GM19240 (cell line): Measurements from ENCODE around the gene GTPBP10.

Experiments used
- DNase-seq: peaks from one replicate; pipeline ENCODE4 v3.0.0; 2011; ENCODE audit warnings: low spot score; ENCODE audit not compliant: insufficient read length

The GTPBP10 gene

DNA sequence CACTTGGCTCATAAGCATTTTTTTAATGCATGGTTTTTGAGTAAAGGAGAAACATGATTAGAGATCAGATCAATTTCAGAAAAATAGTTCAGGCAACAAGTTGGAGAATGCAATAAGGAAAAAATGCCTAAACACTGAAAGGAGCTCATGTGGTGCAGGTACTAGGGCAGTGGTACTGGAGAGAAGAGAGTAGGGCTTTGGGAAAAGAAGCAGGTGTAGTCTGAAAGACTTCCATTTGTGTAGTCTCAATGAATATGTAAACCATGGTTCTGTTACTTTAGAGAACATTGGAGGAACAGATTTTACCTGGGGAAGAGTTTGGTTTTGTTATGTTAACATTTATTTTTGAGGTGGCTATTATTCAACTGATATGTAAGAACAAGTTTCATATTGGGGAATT, 5.5 kb downstream of the GTPBP10 start:
- no peak for DNase-seq

DNA sequence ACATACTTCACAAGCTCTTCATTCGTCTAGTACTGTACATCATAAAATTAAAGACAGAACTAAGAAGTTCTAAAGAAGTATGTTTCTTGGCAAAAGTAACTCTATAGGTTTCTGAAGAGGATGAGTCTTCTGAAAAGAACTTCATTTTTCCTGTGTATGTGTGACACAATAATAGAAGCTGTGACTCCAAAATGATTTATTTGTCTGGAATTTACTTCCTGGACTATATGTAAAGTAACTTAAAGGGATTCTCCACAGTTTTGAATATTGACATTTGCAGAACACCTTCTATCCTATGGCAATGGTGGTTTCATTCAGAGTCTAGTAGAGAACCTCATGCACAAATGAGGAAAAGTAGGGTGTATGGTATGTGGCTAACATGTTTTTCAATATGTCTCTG, 36.9 kb downstream of the GTPBP10 start:
- DNase-seq = no peak

DNA sequence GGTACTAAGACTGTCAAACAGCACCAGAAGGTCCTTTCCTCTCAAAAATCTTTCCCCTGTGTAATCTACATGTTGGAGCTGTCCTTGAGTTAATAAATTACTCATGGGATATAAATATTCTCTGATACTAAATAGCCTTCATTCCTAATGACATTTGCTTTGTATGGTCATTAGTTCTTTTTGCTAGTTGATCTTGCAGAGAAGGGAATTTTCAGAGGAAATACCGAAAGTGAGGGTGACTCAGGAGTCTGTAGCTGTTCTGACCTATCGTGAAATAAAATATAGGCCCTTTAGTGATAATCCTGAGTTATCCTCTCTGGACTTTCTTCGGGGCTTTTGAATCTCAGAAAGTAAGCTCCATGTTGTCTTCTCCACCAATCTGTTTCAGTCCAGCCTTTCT, 37.3 kb downstream of the GTPBP10 start:
- DNase-seq = no peak

DNA sequence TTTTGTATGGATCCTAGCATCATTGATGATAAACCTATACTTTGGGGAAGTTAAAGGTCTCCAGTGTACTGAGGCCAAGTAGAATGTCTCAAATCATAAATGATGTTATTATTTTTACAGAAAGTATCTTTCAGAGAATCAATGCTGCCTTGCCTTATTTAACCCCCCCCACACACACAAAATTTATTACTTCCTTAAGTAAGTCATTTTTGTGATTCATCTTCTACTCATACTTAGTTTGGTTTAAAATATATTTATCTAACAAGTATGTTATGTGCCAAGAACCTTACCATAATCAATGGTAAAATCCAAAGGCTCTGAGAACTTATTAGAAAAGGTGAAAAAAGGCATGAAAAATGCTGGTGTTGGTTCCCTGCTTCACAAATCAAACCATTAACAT, 37.9 kb downstream of the GTPBP10 start:
- no peak for DNase-seq

DNA sequence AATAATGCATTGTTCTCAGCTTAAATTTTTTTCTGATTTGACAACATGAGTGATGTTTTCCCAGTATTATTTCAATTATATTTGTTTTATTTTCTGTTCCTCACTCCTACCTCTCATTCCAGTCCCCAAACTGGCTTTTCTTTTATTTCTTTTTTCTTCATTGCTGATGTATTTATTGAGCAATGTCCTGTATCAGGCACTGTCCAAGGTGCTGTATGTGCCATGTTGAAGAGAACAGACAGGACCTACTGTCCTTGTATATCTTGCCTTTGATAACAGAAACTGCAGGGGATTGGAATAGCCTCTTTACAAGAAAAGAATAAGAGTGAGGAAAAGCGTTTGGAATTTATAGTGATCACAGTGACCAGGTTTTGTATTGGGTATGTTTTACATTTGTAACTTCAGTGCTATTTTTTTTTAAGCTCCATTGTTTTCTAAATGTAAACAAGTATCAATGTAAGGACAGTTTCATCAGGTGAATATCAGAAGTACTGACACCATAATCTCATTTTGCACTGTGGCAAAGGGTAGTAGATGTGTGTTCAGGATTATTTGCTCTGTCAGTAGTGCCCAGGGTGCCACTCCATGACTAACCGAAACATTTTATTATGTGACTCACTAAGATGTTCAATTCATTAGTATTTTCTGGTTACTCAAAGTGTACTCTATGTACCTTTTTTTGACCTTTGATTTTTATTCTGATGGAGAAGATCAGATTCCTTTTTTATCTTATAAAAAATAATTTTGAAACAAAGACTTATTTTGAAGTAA, 41.1 kb downstream of the GTPBP10 start:
- no peak for DNase-seq

DNA sequence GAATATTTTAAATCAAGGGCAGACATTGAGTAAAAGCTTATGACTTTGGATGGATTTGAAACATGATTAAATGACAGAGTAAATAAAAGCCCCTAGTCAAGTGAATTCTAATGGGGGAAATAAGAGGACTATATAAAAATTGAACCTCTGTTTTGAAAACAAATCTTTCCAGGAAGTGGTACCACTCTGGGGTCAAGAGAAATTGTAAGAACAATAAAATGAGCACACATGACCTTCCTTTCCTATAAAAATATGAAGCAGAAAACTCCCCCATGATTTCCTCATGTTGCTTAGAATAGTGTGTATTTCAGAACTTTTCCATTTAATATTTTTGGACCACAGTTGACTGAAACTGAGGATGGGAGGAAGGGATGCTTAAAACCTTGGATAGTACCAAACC, 44.4 kb downstream of the GTPBP10 start:
- DNase-seq = no peak

DNA sequence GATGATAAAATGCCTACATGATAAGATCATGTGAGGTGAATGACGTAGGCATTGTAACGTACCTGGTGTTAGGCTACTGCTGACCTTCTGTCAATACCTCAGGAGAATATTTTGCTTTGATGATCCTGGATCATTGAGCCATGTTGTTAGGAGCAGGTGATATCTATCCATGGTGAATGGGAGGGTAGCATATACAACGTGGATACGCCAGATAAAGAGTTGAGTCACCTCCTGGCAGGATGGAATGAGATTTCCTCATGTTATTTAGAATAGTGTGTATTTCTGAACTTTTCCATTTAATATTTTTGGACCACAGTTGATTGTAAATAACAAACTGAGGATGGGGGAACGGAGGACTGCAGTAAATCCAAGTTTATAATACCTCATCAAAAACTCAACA, 45.0 kb downstream of the GTPBP10 start:
- DNase-seq = no peak

DNA sequence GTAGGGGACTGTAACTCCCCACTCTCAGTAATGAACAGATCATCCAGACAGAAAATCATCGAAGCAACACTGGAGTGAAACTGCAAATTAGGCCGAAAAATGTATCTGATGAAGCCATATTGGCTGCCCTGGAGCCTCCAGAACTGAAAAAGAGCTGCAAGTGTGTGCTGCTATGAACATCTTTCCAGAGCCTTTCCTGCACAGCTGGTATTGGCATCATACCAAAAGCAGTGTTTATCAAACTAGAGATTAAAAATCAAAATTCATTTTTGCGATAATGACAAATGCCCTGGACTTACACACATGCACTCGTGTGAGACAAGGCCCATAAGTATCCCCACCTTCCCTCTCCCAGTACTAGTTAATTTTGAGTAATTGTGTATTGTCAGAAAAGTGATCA, 49.9 kb downstream of the GTPBP10 start:
- DNase-seq = no peak

DNA sequence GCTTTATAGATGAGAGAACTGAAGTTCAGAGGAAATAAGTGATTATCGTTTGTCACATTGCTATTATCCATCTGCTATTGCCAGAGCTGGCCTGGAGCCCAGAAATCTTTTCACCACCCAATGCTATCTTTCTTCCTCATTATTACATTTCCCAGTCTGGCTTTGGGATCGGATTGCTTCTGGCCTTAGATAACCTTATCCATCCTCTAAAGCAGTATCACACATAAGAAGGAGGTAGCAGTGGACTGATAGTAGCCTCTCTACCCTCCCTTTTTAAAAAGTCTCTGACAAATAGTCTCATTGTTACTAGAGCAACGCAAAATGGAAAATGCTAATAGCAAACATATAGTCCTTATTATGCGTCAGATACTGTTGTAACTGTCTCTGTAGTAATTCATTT, 55.5 kb downstream of the GTPBP10 start:
- no peak for DNase-seq

DNA sequence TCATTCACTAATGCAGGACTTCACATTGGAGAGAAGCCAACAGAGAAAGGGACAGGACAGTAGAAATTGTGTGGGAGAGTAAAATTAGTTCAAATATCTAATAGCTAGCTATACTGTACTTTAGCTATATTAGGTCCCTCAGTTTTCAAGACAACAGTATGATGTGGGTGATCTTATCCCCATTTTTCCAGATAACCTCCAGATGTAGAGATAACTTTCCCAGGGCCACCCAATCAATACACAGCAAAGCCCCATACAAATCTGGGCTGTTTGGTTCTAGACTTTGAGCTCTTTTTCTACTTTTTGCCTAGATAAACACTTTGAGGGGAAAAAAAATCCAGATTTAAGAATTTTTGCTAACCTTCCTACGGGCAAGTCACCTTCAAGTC, 56.3 kb downstream of the GTPBP10 start:
- no peak for DNase-seq

DNA sequence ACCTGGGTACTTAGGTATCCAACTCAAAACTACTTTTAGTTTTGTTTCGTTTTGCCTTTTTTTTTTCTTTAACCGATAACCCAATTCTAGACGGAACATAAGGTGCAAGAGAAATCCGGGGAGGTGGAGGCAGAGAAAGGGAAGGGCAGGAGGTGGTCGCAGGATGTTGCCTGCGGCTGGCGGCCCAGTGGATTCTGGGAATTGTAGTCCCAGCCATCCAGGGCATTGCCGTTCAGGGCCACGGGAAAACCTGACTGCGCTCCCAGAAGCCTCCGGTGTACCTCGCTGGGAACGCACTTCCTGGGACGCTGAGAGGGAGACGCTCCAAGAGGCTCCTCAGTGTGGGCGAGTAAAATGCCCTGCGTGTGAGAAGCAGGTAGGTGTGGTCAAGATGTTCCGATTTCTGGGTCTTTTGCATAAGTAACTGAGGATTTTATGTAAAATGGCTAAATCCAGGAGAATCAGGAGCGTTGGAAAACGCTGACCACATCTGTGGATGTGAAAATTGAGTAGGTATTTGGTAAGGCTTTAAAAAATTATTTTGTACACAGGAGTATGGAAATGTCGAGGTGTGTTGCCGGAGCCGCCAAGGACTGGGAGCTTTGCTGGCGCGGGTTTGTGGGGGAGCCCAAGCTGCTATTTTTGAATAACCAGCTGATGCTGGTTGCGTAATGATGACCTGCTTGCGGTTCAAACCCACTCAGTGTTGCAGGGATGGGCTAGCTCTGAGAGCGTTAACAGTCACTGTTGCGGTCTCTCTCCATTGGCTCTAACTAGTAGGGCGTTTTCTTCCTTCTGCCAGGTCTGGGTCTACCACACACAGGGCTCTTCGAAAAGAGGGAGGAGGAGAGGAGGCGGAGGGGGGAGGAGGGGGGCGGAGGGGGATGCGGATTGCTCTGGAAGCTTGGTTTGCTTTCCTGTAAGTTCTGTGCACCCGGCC, 56.9 kb downstream of the GTPBP10 start, which contains the start of gene CLDN12:
CLDN12 (plus strand) TSS at position 288 of the 940 bp plus-strand sequence. CDS start 9,216 bp downstream, outside the sequence.
- DNase-seq = peak; percentile 42

DNA sequence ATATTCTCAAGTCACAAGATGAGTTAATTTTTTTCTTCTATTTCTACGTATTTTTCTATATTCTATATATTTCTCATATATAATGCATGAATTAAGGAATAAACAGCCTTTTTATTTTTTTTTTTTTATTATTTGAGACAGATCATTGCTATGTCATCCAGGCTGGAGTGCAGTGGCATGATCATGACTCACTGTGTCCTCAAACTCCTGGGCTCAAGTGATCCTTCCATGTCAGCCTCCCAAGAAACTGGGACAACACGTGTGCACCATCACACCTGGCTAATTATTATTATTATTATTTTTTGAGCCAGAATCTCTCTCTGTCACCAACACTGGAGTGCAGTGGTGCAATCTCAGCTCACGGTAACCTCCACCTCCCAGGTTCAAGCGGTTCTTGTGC, 58.3 kb downstream of the GTPBP10 start:
- DNase-seq = no peak

DNA sequence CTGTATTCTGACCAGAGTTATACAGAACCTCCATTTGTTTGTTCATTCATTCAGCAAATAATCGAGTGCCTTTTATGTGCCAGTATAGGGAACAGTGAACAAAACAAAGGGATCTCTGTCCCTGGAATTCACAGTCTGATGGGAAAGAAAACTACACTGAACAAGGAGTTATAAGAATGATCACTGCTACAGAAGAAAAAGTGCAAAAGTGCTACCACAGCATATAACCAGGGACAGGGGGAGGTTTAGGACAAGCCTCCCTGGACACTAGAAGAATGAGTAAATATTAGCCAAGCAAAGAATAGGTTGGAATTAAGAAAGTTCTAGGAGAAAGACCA, 60.9 kb downstream of the GTPBP10 start:
- no peak for DNase-seq

DNA sequence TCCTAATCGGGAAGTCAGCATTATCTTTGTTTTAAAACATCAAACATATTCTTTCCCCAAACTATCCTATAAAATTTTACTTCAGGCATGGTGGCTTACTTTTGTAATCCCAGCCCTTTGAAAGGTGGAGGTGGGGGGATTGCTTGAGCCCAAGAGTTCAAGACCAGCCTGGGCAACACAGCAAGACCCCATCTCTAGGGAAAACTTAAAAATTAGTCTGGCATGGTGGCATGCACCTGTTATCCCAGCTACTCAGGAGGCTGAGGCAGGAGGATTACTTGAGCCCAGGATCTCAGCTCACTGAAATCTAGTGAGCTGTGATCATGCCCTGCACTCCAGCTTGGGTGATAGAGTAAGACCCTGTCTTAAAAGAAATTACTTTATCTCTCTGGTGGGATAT, 61.6 kb downstream of the GTPBP10 start:
- DNase-seq = no peak

DNA sequence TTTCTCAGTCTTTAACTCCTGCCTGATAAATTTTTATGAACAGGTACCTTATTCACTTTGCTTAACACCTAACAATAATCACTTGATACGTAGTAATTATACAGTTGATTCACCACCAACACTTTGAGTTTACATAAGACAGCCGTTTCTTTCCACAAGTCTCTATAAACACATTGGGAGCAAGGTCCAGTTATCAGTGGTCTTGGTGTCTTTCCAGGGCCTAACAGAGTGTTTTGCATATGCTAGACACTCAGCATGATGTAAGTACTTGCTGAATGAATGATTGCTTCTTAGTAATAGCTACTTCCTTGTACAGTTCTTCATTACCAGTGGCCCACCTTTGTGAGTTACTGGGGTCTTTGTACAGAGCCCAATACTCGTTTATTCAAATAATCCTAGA, 63.2 kb downstream of the GTPBP10 start:
- DNase-seq = no peak

DNA sequence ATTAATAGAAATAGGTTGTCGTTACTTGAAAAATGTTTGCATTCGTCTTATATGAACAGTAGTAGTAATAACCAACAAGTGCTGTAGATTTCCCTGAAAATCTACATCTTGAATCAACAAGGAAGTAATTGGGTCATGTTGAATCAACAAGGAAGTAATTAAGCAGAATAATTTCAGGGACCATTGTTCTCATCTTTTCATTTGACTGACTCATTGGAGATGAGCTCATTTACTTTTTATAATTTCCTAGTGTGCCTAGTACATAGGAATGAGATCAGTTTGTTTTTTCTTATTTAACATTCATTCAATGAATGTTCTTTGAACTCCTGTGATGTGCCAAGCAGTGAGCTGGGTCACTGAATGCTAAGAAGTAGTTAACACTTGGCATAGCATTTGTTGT, 65.0 kb downstream of the GTPBP10 start:
- DNase-seq = no peak

DNA sequence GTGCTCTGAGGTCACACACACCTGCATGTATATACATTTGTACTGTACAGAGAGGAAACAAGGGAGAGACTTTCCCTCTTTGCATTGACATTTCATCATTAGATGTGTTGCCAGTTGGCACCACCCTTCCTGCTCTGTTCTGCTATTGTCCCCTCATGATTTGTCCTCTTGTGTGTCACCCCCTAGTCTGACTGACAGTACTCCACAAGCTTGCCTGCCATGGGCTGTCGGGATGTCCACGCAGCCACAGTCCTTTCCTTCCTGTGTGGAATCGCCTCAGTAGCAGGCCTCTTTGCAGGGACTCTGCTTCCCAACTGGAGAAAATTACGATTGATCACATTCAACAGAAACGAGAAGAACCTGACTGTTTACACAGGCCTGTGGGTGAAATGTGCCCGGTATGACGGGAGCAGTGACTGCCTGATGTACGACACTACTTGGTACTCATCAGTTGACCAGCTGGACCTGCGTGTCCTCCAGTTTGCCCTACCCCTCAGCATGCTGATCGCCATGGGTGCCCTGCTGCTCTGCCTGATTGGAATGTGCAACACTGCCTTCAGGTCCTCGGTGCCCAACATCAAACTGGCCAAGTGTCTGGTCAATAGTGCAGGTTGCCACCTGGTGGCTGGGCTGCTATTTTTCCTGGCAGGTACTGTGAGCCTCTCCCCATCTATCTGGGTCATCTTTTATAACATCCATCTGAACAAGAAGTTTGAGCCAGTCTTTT, 66.1 kb downstream of the GTPBP10 start:
- no peak for DNase-seq

DNA sequence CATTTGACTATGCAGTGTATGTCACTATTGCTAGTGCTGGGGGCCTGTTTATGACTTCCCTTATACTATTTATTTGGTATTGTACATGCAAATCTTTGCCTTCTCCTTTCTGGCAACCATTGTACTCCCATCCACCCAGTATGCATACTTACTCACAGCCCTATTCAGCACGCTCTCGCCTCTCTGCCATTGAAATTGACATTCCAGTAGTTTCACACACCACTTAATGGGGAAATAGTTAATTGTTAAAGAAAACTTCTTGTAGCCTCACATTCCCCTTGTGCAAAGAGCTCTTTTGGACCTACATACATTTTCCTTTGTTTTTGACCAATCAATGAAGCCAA, 66.6 kb downstream of the GTPBP10 start:
- no peak for DNase-seq

DNA sequence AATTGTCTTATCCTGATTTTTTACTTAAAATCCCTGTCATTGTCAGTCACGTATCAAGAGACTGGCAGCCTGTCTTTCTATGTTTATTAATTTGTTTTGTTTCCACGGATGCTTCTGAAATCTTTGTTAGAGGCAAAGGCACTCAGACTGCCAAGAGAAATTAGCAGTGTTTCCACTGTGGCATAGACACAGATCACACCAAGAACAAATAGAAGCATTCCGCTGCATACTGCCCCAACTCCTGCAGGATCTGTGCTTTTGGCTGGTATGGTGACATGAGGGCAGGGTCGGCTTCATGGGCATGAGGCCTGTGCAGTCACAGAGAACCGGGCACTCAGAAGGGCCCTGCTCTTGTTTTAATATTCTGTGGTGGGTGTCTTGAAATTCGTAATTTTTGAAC, 75.1 kb downstream of the GTPBP10 start:
- DNase-seq = no peak

DNA sequence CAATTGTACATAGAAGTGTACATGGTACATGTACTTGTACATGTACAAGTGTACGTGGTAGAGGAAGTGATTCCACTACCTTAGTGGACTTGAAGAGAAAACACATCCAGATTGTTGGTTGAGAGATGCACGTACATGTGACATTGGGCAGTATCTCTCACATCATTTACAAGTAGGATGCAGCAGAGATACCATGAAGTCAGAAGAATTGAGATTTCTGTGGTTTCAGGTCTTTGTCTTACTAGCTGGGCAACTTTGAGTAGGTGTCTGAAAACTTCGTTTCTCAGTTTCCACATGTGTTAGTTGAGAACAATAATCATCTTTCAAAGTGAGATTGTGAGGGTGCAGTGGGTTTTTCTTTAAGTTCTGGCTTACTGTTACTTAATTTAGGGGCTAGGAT, 78.2 kb downstream of the GTPBP10 start:
- no peak for DNase-seq

DNA sequence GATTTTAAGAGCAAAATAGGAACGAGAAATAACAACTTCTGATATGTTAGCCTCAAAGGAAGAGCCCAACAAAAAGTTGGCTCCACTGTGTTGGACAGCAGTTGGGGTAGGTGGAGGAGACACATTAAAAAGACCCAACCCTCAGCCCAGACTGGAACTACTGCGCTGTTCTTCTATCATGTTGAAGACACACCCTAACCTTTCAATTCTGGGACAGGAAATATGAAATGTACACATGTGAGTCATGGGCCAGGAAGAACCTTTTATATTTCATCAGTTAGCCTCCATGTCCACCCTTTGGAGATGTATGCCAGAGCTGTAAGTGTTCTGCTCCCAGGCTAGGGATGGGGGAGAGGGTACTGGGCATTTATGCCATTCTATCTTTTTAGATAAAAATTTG, 78.9 kb downstream of the GTPBP10 start:
- DNase-seq = no peak
